ENCODE measurements around the gene VMP1. TPM values are rescaled to one million over a fixed set of nuclear protein-coding genes. Genes with fewer than 3 reads are reported as not detected.
"Not testable (repeated sequence)": the region's sequence is repeated elsewhere in the genome, so short reads cannot be mapped to it uniquely, and the experiment has no call there.

The VMP1 gene
- total RNA-seq, 1 experiment from 2014 or later, result 306 TPM

GRCh38 chr17:59751955-59752413, 44.5 kb downstream of the VMP1 start:
- DNase-seq (ENCODE audit: low spot score), result no peak
- in situ Hi-C loops (cut with HindIII; ENCODE audit: low sequenced_read_pairs), result loop anchor here (10.0 kb wide), 1 partner anchor 93 kb away; no protein-coding TSS in a partner anchor

GRCh38 chr17:59752446-59752845, 45.0 kb downstream of the VMP1 start:
- DNase-seq (ENCODE audit: low spot score), result no peak
- in situ Hi-C loops (cut with HindIII; ENCODE audit: low sequenced_read_pairs), result loop anchor here (10.0 kb wide), 1 partner anchor 92 kb away; no protein-coding TSS in a partner anchor

- no peak for DNase-seq (ENCODE audit: low spot score)
- in situ Hi-C loops (cut with HindIII; ENCODE audit: low sequenced_read_pairs), result loop anchor here (10.0 kb wide), 1 partner anchor 92 kb away; no protein-coding TSS in a partner anchor
Observed at GRCh38 chr17:59752922-59753321, 45.5 kb downstream of the VMP1 start.

- in situ Hi-C loops (cut with HindIII; ENCODE audit: low sequenced_read_pairs), result loop anchor here (10.0 kb wide), 1 partner anchor 91 kb away; no protein-coding TSS in a partner anchor
Observed at GRCh38 chr17:59753522-59754467, 46.3 kb downstream of the VMP1 start.

GRCh38 chr17:59754552-59754951, 47.1 kb downstream of the VMP1 start:
- no peak for DNase-seq (ENCODE audit: low spot score)
- in situ Hi-C loops (cut with HindIII; ENCODE audit: low sequenced_read_pairs), result loop anchor here (10.0 kb wide), 1 partner anchor 90 kb away; no protein-coding TSS in a partner anchor

More at GRCh38 chr17:59753522-59754467, 46.3 kb downstream of the VMP1 start:
- DNase-seq (ENCODE audit: low spot score), result peak; percentile 86

- not testable (repeated sequence) for DNase-seq (ENCODE audit: low spot score)
- in situ Hi-C loops (cut with HindIII; ENCODE audit: low sequenced_read_pairs), result loop anchor here (10.0 kb wide), 1 partner anchor 90 kb away; no protein-coding TSS in a partner anchor
Observed at GRCh38 chr17:59755069-59755468, 47.6 kb downstream of the VMP1 start.

- peak; percentile 66 for DNase-seq (ENCODE audit: low spot score)
- in situ Hi-C loops (cut with HindIII; ENCODE audit: low sequenced_read_pairs), result loop anchor here (10.0 kb wide), 1 partner anchor 88 kb away; no protein-coding TSS in a partner anchor
Observed at GRCh38 chr17:59756236-59756818, 48.9 kb downstream of the VMP1 start.

- in situ Hi-C loops (cut with HindIII; ENCODE audit: low sequenced_read_pairs), result loop anchor here (10.0 kb wide), 1 partner anchor 88 kb away; no protein-coding TSS in a partner anchor
- no peak for DNase-seq (ENCODE audit: low spot score)
Observed at GRCh38 chr17:59757043-59757442, 49.6 kb downstream of the VMP1 start.

GRCh38 chr17:59757470-59757869, 50.0 kb downstream of the VMP1 start:
- in situ Hi-C loops (cut with HindIII; ENCODE audit: low sequenced_read_pairs), result loop anchor here (10.0 kb wide), 1 partner anchor 87 kb away; no protein-coding TSS in a partner anchor
- no peak for DNase-seq (ENCODE audit: low spot score)

GRCh38 chr17:59757881-59758385, 50.5 kb downstream of the VMP1 start:
- in situ Hi-C loops (cut with HindIII; ENCODE audit: low sequenced_read_pairs), result loop anchor here (10.0 kb wide), 1 partner anchor 87 kb away; no protein-coding TSS in a partner anchor
- DNase-seq (ENCODE audit: low spot score), result no peak

- DNase-seq (ENCODE audit: low spot score), result not testable (repeated sequence)
- in situ Hi-C loops (cut with HindIII; ENCODE audit: low sequenced_read_pairs), result loop anchor here (10.0 kb wide), 1 partner anchor 86 kb away; no protein-coding TSS in a partner anchor
Observed at GRCh38 chr17:59758998-59759651, 51.7 kb downstream of the VMP1 start.

GRCh38 chr17:59760160-59760559, 52.7 kb downstream of the VMP1 start:
- in situ Hi-C loops (cut with HindIII; ENCODE audit: low sequenced_read_pairs), result no loop called here
- DNase-seq (ENCODE audit: low spot score), result no peak

GRCh38 chr17:59761385-59762048, 54.1 kb downstream of the VMP1 start:
- in situ Hi-C loops (cut with HindIII; ENCODE audit: low sequenced_read_pairs), result no loop called here
- DNase-seq (ENCODE audit: low spot score), result peak; percentile 70

GRCh38 chr17:59762049-59762823, 54.8 kb downstream of the VMP1 start:
- in situ Hi-C loops (cut with HindIII; ENCODE audit: low sequenced_read_pairs), result no loop called here
- no peak for DNase-seq (ENCODE audit: low spot score)

- no peak for DNase-seq (ENCODE audit: low spot score)
- in situ Hi-C loops (cut with HindIII; ENCODE audit: low sequenced_read_pairs), result no loop called here
Observed at GRCh38 chr17:59762824-59763374, 55.4 kb downstream of the VMP1 start.

GRCh38 chr17:59763861-59764260, 56.4 kb downstream of the VMP1 start:
- no peak for DNase-seq (ENCODE audit: low spot score)
- in situ Hi-C loops (cut with HindIII; ENCODE audit: low sequenced_read_pairs), result no loop called here

GRCh38 chr17:59764292-59764741, 56.9 kb downstream of the VMP1 start:
- DNase-seq (ENCODE audit: low spot score), result no peak
- in situ Hi-C loops (cut with HindIII; ENCODE audit: low sequenced_read_pairs), result no loop called here

Measured in G401 (cell line).